ENCODE measurements around the gene FKBP5.
A peak's percentile ranks its signal among the peaks of the same experiment; 100 is the strongest.

The FKBP5 gene

GRCh38 chr6:35662999-35663398 lies 25.7 kb downstream of the FKBP5 start:
- DNase-seq = no peak

GRCh38 chr6:35654883-35655282 lies 33.8 kb downstream of the FKBP5 start:
- DNase-seq = no peak

- DNase-seq = no peak
Measured at GRCh38 chr6:35651244-35651643, 37.5 kb downstream of the FKBP5 start.

GRCh38 chr6:35650015-35650414 lies 38.7 kb downstream of the FKBP5 start:
- DNase-seq = no peak

- no peak for DNase-seq
Measured at GRCh38 chr6:35648203-35648602, 40.5 kb downstream of the FKBP5 start.

GRCh38 chr6:35647400-35647799 lies 41.3 kb downstream of the FKBP5 start:
- no peak for DNase-seq

GRCh38 chr6:35643162-35643535 lies 45.6 kb downstream of the FKBP5 start:
- DNase-seq = no peak

- DNase-seq = no peak
Measured at GRCh38 chr6:35642471-35643161, 46.1 kb downstream of the FKBP5 start.

GRCh38 chr6:35640017-35640664 lies 48.6 kb downstream of the FKBP5 start:
- no peak for DNase-seq

GRCh38 chr6:35638679-35639078 lies 50.0 kb downstream of the FKBP5 start:
- no peak for DNase-seq

GRCh38 chr6:35637911-35638310 lies 50.8 kb downstream of the FKBP5 start:
- no peak for DNase-seq

- DNase-seq = no peak
Measured at GRCh38 chr6:35635601-35636597, 52.8 kb downstream of the FKBP5 start.

GRCh38 chr6:35634316-35634715 lies 54.4 kb downstream of the FKBP5 start:
- no peak for DNase-seq

GRCh38 chr6:35633579-35634089 lies 55.1 kb downstream of the FKBP5 start:
- no peak for DNase-seq

- no peak for DNase-seq
Measured at GRCh38 chr6:35629876-35630378, 58.8 kb downstream of the FKBP5 start.

- DNase-seq = peak in 2 of 3 donors; percentile 43
Measured at GRCh38 chr6:35626401-35626800, 62.3 kb downstream of the FKBP5 start.

GRCh38 chr6:35624341-35625070 lies 64.2 kb downstream of the FKBP5 start:
- no peak for DNase-seq

- no peak for DNase-seq
Measured at GRCh38 chr6:35622283-35622682, 66.4 kb downstream of the FKBP5 start.

- no peak for DNase-seq
Measured at GRCh38 chr6:35620706-35621105, 68.0 kb downstream of the FKBP5 start.

- no peak for DNase-seq
Measured at GRCh38 chr6:35613762-35614161, 75.0 kb downstream of the FKBP5 start.

GRCh38 chr6:35611240-35611639 lies 77.5 kb downstream of the FKBP5 start:
- no peak for DNase-seq

- DNase-seq = no peak
Measured at GRCh38 chr6:35610830-35611229, 77.9 kb downstream of the FKBP5 start.
